DMS53 treated with DMSO at 0.1 percent for 48 hours (cell line): ENCODE measurements around the gene CD3E.

Experiments used
- DNase-seq: peaks from one replicate; lab custom pipeline; 2025; ENCODE audit not compliant: unreplicated experiment; lab: John Stamatoyannopoulos, UW

The CD3E gene

DNA sequence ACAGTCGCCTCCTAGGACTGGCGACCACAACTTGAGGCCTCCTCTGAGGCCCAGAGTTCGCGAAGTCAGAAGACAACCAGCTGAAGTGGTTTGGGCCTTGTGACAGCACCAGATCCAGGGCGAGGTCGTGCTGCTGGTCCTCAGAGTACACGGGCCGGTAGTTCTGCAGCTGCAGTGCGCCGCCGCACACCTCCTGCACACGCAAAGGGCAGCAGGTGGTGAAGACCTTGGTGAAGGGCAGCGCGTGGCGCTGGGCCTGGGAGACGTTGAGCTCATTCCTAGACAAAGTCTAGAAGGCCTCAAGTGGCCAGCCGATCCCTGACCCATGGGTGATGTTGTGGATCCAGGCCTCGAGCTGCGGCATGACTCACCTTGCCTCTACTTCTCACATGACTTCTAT, 18.2 kb downstream of the CD3E start:
- DNase-seq = no peak

DNA sequence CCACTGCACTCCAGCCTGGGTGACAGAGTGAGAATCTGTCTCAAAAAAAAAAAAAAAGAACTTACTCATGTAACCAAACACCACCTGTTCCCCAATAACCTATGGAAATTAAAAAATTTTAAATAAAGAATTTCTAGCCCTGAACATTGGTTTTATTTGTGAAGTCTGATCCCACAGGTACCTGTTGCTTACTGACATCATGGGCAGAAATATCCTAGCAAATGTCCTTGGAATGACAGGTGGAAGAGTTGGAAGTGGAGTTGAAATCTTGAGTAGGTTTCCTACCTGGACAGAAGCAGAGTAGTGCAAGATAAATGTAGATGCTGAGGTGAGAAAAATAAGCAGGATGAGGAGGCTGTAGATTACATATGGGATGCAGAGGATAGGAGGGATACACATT, 20.8 kb downstream of the CD3E start:
- DNase-seq = no peak

DNA sequence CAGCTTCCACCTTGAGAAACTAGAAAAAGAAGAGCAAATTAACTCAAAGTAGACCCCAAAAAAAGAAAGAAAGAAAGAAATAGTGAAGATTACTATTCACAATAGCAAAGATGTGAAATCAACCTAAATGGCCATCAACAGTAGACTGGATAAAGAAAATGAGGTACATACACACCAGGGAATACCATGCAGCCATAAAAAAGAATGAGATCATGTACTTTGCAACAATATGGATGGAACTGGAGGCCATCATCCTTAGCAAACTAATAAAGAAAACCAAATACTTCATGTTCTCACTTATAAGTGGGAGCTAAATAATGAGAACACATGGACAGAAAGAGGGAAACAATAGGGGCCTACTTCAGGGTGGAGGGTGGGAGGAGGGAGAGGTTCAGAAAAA, 24.2 kb downstream of the CD3E start:
- DNase-seq = no peak

DNA sequence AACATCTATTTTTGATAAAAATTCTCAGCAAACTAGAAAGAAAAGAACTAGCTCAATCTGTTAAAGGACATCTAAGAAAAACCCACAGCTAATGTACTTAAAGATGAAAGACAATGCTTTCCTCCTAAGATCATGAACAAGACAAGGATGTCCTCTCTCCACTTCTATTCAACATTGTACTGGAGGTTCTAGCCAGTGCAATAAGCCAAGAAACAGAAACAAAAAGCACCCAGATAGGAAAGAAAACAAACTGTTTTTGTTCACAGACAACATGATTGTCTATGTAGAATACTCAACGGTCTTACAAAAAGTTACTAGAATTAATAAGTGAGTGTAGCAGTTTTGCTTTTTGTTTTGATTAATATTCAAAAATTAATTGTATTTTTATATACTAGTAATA, 30.2 kb downstream of the CD3E start:
- no peak for DNase-seq

DNA sequence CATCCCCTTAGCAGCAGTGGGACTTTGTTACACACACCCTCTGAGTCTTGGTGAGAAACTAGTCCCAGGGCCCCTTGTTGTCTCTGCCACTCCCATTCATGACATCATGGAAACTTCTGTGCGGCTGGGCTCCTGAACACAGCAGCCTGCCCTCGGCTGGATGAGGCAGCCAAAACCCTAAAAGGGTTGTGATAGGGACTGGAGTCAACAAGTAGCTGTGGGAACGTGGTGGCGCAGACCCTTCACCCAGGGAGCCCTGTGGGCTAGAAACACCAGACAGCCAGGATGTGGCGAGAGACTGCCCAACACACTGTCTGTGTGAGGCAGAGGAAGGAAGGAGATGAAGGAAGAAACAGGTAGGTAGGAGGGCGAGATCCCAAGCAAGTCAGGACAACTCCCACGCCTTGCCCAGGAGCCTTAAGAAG, 34.1 kb downstream of the CD3E start:
- no peak for DNase-seq

DNA sequence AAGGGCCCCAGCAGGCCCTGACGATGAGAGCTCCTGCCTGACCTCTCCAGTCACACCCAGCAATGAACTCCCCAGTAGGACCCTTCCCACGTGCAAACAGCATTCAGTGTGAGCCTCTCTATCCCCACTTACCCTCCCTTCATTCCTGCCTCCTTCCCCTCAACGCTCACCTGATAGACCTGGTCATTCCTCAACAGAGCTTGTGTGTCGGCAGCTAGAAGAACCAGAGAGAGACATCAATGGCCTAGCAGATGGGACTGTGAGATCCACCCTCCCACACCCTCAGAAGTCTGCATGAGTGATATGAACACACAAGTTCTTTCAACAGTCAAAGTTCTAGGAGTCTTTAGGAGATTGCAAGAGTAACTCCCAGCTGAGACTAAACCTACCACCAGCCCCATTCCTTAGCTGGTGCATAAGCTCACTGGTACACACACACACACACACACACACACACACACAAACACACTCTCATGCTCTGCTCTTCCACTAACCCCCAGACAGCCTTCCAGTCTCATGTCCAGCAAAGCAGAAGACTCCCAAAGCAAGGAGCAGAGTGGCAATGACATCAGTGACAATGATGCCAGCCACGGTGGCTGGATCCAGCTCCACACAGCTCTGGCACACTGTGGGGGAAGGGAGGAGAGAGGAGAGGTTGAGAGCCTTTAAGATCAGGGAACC, 34.9 kb downstream of the CD3E start:
- DNase-seq = no peak

DNA sequence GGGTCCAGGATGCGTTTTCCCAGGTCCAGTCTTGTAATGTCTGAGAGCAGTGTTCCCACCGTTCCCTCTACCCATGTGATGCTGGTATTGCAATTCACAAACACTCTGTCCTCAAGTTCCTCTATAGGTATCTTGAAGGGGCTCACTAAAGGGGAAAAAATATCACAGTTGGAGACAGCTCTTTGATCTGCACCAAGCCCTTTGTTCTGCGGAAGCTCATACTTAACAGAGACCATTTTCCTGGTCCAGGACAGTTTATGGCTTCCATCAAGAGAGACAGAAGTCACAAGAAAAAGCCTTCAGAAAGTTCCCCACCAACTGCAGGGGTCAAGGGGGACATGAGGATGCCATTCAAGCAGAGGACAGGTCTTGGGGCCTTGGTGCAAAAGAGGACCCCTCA, 35.9 kb downstream of the CD3E start:
- no peak for DNase-seq

DNA sequence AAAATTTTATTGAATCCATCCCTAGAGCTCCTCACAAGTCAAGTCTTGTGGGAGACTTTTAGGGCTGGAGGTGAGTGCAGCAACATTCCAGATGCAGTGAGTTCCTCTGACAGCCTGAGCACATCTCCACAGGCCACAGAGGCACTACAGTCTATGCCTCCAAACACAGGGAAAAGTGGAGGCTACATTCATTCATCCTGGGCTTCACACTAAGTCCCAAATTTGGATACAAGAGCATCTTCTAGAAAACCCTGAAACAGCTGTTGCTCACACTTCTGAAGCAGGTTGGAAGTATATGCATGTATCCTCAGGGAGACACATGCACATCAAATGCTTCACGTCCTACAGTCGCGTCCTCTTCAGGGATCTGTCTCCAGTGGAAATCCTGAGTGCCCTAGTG, 36.7 kb downstream of the CD3E start:
- no peak for DNase-seq

DNA sequence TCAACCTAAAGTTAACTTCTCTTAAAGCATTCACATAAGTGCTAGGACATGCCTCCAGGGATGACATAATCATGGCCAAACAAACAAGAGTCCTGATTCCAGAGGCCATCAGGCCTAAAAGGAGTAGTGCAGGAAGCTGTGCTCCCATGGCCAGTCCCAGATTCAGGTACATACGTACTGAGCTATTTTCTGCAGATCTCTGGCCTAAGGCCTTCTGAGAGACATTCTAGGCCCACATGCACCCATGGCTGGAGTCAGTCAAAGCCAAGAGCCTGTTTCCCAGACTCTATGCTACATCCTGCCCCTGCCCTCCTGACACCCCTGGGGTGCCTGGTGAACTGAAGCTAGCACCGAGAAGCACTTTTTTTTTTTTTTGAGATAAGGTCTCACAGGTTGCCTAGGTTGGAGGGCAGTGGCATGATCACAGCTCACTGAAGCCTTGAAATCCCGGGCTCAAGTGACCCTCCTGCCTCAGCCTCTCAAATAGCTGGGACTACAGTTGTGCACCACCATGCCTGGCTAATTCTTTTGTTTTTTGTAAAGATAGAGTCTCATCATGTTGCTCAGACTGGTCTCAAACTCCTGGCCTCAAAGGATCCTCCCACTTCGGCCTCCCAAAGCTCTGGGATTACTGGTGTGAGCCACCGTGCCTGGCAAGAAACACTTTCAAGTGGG, 37.4 kb downstream of the CD3E start:
- no peak for DNase-seq

DNA sequence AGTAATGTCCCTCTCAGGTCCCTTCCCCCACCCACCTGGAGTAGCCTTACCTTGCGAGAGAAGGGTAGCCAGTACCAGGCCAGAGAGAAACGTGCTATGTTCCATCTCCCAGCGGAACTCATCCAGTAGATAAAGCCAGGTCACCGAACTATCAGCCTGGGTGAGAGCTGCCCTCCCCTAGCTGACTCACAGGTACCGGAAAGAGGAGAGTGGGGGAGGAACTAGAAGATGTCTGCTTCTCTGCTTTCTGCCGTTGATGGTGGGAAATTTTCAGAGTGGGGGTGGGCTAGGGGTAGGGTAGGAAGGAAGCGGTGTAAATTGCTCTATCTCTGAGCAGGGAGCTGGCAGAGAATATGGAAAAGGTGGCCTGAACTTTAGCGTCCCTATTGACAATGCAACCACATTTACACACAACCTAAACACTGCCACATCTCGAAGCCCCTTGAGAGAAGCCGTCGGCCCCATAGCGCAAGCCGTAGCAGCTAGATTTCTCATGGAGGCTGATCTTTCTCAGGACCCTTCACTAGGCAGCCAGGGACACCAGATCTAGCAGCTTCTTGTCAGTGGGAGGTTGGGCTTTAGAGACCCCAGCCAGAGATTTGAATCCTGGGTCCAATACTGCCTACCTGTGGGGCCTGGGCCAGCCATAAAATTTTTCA, 38.1 kb downstream of the CD3E start, which contains the start of gene CD3D:
Gene CD3D, minus strand, starts transcription at position 203 of the 659 bp plus-strand sequence. Its CDS starts 98 bp downstream, at position 105.
- no peak for DNase-seq

DNA sequence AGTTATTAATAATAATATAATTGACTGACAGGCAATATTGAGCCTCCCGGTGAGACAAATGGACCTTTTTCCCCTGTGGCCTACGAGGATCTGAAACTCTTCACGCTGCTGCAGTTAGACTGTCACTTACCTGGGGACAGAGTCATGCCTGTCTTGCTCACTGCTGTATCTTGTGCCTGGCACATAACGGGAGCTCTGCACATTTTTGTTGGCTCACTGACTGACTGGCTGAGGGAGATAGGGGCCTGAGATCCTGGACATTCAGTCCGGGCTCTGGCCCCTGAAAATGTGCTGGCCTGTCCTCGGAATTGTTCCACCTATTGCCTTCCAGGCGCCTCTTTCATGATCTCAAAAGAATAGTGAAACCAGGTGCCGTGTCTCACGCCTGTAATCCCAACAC, 38.7 kb downstream of the CD3E start:
- DNase-seq = no peak

DNA sequence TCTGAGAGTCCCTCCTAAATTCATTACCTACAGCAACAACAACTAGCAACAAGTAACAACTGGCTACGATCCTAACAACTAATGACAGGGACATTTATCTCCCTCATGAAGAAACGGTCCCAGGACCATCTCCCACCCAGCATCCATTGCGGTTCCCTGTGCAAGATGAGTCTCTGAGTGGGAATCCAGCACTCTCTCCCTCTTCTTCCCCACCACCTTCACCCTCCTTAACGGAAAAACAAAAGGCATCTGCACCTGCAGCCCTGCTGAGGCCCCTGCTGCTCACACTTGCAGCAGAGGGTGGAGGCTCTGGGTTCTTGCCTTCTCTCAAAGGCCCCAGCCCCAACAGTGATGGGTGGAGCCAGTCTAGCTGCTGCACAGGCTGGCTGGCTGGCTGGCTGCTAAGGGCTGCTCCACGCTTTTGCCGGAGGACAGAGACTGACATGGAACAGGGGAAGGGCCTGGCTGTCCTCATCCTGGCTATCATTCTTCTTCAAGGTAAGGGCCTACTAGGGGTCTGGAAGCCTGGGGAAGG, 39.5 kb downstream of the CD3E start, which contains the start of gene CD3G:
Gene CD3G, plus strand, starts transcription at position 364 of the 535 bp plus-strand sequence. Its CDS starts 80 bp downstream, at position 444.
- DNase-seq = no peak

DNA sequence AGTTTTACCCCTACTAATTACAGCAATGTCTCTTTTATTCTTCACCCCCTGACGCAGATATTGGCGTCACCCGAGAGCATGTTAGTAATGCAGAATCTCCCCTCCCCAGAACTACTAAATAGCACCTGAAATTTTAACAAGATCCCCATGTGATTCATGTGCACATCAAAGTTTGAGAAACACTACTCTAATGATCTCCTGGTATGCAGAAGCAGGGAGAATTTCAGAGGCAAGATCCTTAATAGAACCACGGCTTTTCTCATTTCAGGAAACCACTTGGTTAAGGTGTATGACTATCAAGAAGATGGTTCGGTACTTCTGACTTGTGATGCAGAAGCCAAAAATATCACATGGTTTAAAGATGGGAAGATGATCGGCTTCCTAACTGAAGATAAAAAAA, 44.9 kb downstream of the CD3E start:
- no peak for DNase-seq

DNA sequence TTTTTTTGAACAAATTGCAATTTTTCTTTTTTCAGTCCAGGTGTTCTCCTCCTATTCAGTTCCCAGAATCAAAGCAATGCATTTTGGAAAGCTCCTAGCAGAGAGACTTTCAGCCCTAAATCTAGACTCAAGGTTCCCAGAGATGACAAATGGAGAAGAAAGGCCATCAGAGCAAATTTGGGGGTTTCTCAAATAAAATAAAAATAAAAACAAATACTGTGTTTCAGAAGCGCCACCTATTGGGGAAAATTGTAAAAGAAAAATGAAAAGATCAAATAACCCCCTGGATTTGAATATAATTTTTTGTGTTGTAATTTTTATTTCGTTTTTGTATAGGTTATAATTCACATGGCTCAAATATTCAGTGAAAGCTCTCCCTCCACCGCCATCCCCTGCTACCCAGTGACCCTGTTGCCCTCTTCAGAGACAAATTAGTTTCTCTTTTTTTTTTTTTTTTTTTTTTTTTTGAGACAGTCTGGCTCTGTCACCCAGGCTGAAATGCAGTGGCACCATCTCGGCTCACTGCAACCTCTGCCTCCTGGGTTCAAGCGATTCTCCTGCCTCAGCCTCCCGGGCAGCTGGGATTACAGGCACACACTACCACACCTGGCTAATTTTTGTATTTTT, 48.7 kb downstream of the CD3E start:
- no peak for DNase-seq

DNA sequence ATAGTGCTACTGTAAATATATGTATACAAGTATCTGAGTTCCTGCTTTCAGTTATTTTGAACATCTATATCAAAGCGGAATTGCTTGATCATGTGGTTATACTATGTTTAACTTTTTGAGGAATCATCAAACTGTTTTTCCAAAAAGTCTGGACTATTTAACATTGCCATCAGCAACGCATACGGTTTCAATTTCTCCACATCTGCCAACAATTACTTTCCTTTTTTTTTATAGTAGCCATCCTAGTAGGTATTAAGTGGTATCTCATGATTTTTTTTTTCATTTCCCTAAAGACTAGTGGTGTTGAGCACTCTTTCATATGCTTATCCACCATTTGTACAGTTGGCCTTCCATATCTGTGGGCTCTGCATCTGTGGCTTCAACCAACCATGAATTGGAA, 53.5 kb downstream of the CD3E start:
- DNase-seq = no peak

DNA sequence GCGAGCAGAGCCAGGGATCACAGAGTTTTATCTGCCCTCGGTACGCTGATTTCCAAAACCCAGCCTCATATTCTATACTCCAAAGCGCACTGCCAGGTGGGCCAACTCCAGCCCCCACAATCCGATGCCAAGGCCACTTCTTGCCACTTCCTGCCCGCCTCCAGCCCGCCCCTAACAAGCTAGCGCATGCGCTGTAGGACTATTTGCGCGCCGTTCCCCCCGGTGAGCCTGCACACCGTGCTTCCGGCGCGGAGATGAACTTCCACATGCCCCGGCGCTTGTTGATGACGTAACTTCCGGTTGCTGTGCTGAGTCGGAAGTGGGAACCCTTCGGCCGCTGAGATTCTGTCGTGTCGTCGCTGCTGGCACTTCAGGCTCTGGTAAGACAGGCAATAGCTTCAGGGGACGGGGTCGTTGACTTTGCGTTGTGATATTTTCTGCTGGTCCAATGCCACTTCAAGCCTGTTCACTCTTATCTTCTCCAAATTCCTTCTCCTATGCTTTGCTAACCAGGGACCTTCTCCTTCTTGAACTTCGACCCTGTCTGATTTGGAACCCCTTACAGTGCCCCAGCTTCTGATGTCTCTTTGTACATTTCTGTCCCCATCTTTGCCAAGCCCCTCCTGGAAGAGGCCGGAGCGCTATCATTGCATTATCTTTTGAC, 54.9 kb downstream of the CD3E start, which contains the start of gene UBE4A:
Gene UBE4A, plus strand, starts transcription at position 306 of the 664 bp plus-strand sequence. CDS start 5,481 bp downstream, outside the sequence.
- peak; percentile 72 for DNase-seq

DNA sequence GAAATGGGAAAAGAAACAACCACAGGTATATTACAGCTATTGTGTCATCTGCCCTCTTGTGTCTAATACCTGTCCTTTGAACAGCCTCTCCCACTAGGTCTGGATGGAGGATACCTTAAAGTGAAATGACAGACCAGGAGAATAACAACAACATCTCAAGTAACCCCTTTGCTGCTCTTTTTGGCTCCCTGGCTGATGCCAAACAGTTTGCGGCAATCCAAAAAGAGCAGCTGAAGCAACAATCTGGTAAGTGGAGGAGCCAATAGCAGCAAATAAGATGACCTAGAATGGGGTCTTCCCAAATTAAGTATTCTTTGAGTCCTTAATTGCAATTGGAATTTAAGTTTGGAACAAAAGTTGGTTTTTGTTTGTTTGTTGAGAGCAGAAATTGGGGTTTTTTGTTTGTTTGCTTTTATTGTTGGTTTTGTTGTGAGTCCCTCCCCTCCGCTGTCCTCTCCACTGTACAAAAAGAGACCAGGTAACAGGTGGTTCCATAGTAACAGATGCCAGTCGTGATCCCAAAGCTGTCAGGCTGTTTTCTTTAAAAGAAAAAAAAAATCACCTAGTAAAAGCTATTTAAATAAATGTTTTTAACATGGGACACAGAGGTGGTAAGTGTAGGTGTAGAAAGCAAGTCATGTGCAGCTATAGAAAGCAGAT, 60.6 kb downstream of the CD3E start:
- DNase-seq = no peak
